ENCODE results near the gene PACSIN1. TPM values are rescaled to one million over a fixed set of nuclear protein-coding genes. Genes with fewer than 3 reads are reported as not detected.
A peak's percentile ranks its signal among the peaks of the same experiment; 100 is the strongest.

PACSIN1 gene
- total RNA-seq, 1 donor from 2014 or later = not detected

DNA sequence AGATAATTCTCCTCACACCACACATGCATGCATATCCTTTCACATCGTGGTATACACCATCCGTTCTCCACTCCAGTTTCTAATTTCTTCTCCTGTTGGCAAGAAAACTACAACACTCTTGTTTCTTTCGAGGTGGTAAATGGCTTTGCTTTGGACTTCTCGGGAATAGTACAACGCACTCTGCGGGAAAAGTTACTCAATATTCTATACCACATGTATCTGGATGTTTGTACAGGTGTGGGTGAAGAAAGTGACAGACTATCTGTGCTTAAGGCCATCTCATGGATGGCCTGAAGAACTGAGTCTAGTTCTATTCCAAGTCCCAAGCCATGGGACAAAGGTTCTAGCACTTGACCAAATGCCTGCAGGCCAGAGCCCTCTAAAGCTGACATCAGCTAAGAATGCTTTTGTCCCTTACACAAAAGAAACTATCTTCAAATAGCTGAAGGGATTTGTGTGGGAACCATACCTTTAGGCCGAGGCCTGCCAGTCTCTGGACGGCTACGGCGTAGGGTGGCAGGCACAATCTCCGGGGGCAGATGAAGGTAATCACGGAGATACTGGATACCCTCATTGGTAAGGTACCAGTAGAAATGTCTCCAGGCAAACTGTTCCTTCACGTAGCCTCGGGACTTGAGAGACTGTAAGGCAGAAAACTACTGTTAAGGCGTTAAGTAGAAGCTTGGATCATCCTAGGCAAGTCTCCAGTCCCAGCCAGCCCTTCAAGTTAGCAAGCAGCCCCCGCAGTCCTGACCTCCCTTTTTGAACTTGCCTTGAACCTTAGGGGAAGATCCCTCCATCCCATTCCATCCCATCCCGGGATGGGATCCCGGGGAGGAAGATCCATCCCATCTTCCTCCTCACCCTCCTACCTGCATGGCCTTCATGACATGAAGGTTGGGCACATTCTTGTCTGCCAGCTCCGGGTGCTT is 41.4 kb upstream of the PACSIN1 start:
- Mint-ChIP-seq H3K27ac (ENCODE audit: unreplicated experiment) (peak overlapping the region; percentile 99), H3K9me3 (ENCODE audit: unreplicated experiment) (no peaks in the 10 kb centered on the region), H3K4me1 (ENCODE audit: unreplicated experiment) (peaks cover 15% of the 10 kb centered on the region), H3K36me3 (ENCODE audit: unreplicated experiment) (peaks cover 25% of the 10 kb centered on the region), H3K4me3 (ENCODE audit: unreplicated experiment) (peak overlapping the region; percentile 98), H3K27me3 (ENCODE audit: unreplicated experiment) (peaks cover 3% of the 10 kb centered on the region)
- DNase-seq (ENCODE audit: extremely low spot score, unreplicated experiment) = no peak
- TF ChIP-seq, protein P1, sequence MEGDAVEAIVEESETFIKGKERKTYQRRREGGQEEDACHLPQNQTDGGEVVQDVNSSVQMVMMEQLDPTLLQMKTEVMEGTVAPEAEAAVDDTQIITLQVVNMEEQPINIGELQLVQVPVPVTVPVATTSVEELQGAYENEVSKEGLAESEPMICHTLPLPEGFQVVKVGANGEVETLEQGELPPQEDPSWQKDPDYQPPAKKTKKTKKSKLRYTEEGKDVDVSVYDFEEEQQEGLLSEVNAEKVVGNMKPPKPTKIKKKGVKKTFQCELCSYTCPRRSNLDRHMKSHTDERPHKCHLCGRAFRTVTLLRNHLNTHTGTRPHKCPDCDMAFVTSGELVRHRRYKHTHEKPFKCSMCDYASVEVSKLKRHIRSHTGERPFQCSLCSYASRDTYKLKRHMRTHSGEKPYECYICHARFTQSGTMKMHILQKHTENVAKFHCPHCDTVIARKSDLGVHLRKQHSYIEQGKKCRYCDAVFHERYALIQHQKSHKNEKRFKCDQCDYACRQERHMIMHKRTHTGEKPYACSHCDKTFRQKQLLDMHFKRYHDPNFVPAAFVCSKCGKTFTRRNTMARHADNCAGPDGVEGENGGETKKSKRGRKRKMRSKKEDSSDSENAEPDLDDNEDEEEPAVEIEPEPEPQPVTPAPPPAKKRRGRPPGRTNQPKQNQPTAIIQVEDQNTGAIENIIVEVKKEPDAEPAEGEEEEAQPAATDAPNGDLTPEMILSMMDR (IDR thresholded peaks at IDR 0.05) = no peak

DNA sequence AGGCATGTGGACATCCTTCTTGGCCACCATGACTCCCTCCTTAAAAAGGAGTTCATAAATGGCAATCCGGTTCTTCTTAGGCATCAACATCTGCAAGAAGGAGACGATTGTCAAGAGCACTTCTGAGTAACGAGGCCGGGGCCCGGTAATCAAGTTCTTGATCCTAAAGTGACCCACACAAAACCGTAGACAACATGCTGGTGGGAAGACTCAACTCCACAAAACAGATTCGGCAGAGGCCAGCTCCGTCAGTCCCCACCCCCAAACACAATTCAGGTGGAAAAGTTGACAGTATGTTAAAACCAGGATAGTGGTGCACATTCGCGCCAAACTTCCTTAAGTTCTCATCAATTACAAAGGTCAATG is 40.8 kb upstream of the PACSIN1 start:
- Mint-ChIP-seq H3K4me3 (ENCODE audit: unreplicated experiment) (peak overlapping the region; percentile 98), H3K27me3 (ENCODE audit: unreplicated experiment) (peaks cover 4% of the 10 kb centered on the region), H3K4me1 (ENCODE audit: unreplicated experiment) (peaks cover 15% of the 10 kb centered on the region), H3K9me3 (ENCODE audit: unreplicated experiment) (no peaks in the 10 kb centered on the region), H3K36me3 (ENCODE audit: unreplicated experiment) (peaks cover 20% of the 10 kb centered on the region), H3K27ac (ENCODE audit: unreplicated experiment) (peak overlapping the region; percentile 99)
- TF ChIP-seq, protein P1 (IDR thresholded peaks at IDR 0.05) = no peak
- no peak for DNase-seq (ENCODE audit: extremely low spot score, unreplicated experiment)

DNA sequence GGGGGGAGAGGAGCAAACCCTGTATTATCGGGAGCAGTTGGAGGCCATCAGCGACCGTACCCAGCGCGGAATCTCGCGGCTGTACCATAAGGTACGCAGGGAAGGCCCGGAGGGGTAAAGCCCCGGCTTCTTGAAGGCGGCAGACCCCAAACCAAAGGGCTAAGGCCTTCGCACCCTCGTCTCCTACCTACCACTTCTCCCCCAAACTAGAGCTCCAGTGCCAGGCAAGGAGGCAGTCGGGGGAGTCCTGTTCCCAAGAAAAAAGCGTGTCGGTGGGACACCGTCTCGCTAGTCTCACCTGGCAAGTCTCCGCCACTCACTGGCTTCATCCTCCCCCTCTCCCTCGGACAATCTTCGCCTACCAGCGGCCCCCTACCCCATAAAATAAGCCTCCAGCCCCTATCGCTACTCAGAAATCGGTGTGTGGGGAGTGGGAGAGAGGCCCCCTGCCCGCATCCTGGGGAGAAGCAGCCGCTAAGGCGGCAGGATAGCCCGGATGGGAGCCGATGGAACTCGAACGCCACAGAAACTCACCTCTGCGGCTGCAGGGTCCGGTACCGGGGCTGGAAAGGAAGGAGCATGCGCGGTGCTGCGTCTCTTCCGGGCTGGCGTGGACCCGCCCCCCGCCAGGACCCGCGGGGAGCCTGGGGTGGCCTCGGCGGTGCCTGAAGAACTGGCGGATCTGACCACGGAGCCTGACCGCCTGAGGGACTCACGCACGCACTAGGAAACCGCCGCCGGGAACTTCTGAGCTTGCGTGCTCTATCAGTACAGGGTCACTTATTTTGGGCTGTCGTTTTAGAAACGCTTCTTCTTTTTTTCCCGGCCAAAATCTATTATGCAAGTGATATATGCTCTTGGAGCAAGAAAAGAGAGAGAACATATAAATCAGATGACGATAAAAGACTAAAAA is 40.1 kb upstream of the PACSIN1 start, which contains the start of gene RPS10:
RPS10 (minus strand) TSS at position 572 of the 913 bp plus-strand sequence. CDS start 848 bp downstream, outside the sequence.
- peaks cover 19% of the 10 kb centered on the region for H3K36me3 Mint-ChIP-seq (ENCODE audit: unreplicated experiment)
- TF ChIP-seq, protein P1 (IDR thresholded peaks at IDR 0.05) = no peak
- peak within 1 kb of the TSS; percentile 98 for H3K4me3 Mint-ChIP-seq (ENCODE audit: unreplicated experiment)
- peak; percentile 98 for DNase-seq (ENCODE audit: extremely low spot score, unreplicated experiment)
- peak within 1 kb of the TSS; percentile 99 for H3K27ac Mint-ChIP-seq (ENCODE audit: unreplicated experiment)
- peaks cover 15% of the 10 kb centered on the region for H3K4me1 Mint-ChIP-seq (ENCODE audit: unreplicated experiment)
- H3K9me3 Mint-ChIP-seq (ENCODE audit: unreplicated experiment) = peaks cover 4% of the 10 kb centered on the region
- peaks cover 7% of the 10 kb centered on the region for H3K27me3 Mint-ChIP-seq (ENCODE audit: unreplicated experiment)

DNA sequence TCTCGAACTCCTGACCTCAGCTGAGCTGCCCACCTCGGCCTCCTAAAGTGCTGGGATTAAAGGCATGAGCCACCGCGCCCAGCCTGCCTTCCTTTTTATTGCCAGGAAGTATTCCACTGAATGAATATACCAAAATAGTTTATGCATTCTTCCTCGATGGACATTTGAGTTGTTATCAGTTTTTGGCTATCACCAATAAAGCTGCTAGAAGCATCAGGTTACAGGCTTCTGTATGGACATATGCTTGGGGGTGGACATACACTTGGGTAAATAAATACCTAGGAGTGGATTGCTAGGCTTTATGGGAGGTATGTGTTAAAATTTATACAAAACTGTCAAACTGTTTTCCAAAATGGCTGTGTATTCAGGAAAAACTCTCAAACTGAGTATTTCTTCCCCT is 30.0 kb upstream of the PACSIN1 start:
- H3K4me3 Mint-ChIP-seq (ENCODE audit: unreplicated experiment) = no peak overlapping the region
- peaks cover 6% of the 10 kb centered on the region for H3K27me3 Mint-ChIP-seq (ENCODE audit: unreplicated experiment)
- H3K36me3 Mint-ChIP-seq (ENCODE audit: unreplicated experiment) = peaks cover 3% of the 10 kb centered on the region
- TF ChIP-seq, protein P1 (IDR thresholded peaks at IDR 0.05) = no peak
- no peak overlapping the region for H3K27ac Mint-ChIP-seq (ENCODE audit: unreplicated experiment)
- H3K4me1 Mint-ChIP-seq (ENCODE audit: unreplicated experiment) = no peaks in the 10 kb centered on the region
- H3K9me3 Mint-ChIP-seq (ENCODE audit: unreplicated experiment) = peaks cover 6% of the 10 kb centered on the region
- DNase-seq (ENCODE audit: extremely low spot score, unreplicated experiment) = no peak
